GM12878 (cell line): ENCODE results near the gene PRKAG3. TPM values are rescaled to one million over a fixed set of nuclear protein-coding genes. Genes with fewer than 3 reads are reported as not detected.

ENCODE experiments used
- ATF2 ChIP-seq: IDR thresholded peaks from 2 replicates; pipeline ENCODE4 v1.6.1; 2012; ENCODE audit warnings: low read length, inconsistent platforms
- BRCA1 ChIP-seq: IDR thresholded peaks from 2 replicates; pipeline ENCODE4 v1.6.1; 2011; ENCODE audit warnings: low read depth, low read length, improper control_type of control experiment
- CUX1 ChIP-seq: IDR thresholded peaks from 2 replicates; pipeline ENCODE4 v1.6.1; 2012; ENCODE audit warnings: improper control_type of control experiment, low read depth, low read length; ENCODE audit not compliant: insufficient replicate concordance
- EZH2 ChIP-seq: IDR thresholded peaks from 2 replicates; pipeline ENCODE4 v1.6.1; 2012; ENCODE audit warnings: low read depth, mild to moderate bottlenecking, control low read depth, inconsistent platforms, low read length, borderline replicate concordance; ENCODE audit not compliant: control insufficient read depth
- FOXK2 ChIP-seq: fragments of 450-650 bp; IDR thresholded peaks from 2 replicates; pipeline ENCODE4 v1.6.1; 2017; ENCODE audit warnings: mild to moderate bottlenecking, moderate library complexity
- GATAD2B ChIP-seq: fragments of 450-650 bp; conservative IDR thresholded peaks from 2 replicates; pipeline ENCODE4 v1.6.1; 2017; ENCODE audit warnings: low read depth, mild to moderate bottlenecking, moderate library complexity
- HCFC1 ChIP-seq: fragments of 150-350 bp; IDR thresholded peaks from 2 replicates; pipeline ENCODE4 v1.6.1; 2014; ENCODE audit warnings: low read length
- IRF4 ChIP-seq: IDR thresholded peaks from 2 replicates; pipeline ENCODE4 v1.6.1; 2011; ENCODE audit warnings: low read depth, low read length
- LARP7 ChIP-seq: fragments of 450-650 bp; IDR thresholded peaks from 2 replicates; pipeline ENCODE4 v1.6.1; 2017; ENCODE audit warnings: mild to moderate bottlenecking
- MYC ChIP-seq: IDR thresholded peaks from 2 replicates; pipeline ENCODE4 v1.6.1; 2011; ENCODE audit warnings: mild to moderate bottlenecking, low read length, moderate library complexity, inconsistent platforms; ENCODE audit not compliant: insufficient read depth, insufficient replicate concordance, insufficient read length, severe bottlenecking
- NFIC ChIP-seq: IDR thresholded peaks from 2 replicates; pipeline ENCODE4 v1.6.1; 2012; ENCODE audit warnings: low read depth, mild to moderate bottlenecking, inconsistent platforms, low read length, moderate library complexity
- NFXL1 ChIP-seq: fragments of 450-650 bp; IDR thresholded peaks from 2 replicates; pipeline ENCODE4 v1.6.1; 2017; ENCODE audit warnings: antibody characterized with exemption, mild to moderate bottlenecking, borderline replicate concordance
- SREBF1 ChIP-seq: IDR thresholded peaks from 2 replicates; pipeline ENCODE4 v1.6.1; 2012; ENCODE audit warnings: mild to moderate bottlenecking, low read length
- USF1 ChIP-seq: IDR thresholded peaks from 2 replicates; pipeline ENCODE4 v1.6.1; 2011; ENCODE audit warnings: borderline replicate concordance, low read depth, mild to moderate bottlenecking, moderate library complexity, mixed read lengths, low read length; ENCODE audit not compliant: insufficient read depth; ENCODE audit errors: extremely low read length
- ZBED1 ChIP-seq: IDR thresholded peaks from 2 replicates; pipeline ENCODE4 v1.6.1; 2016; ENCODE audit warnings: borderline replicate concordance
- ZNF687 ChIP-seq: fragments of 450-650 bp; IDR thresholded peaks from 2 replicates; pipeline ENCODE4 v1.6.1; 2017; ENCODE audit warnings: mild to moderate bottlenecking, moderate library complexity
- ZSCAN29 ChIP-seq: fragments of 450-650 bp; IDR thresholded peaks from 2 replicates; pipeline ENCODE4 v1.6.1; 2017; ENCODE audit warnings: mild to moderate bottlenecking, moderate library complexity
- polyA plus RNA-seq, 11 experiments: library from polyadenylated mRNA; depleted of rRNA in 4 of 11; unstranded in 6 of 11; stranded (reverse) in 5 of 11; fragments of >200 nt; fragmentation: Nextera tagmentation in 4 of 11; fragmentation: Illumina TruSeq in 1 of 11; extraction: Ambion mirVana in 4 of 11; extraction: Trizol in 1 of 11; gene quantifications; 1 replicate in 1 of 11; 2 replicates in 10 of 11; pipeline versions ENCODE4 v1.2.1 to v1.2.3, GENCODE V29; 2011 to 2016; ENCODE audit warnings: inconsistent platforms in 2 of 11, missing spikeins in 2 of 11, low read depth in 1 of 11
- total RNA-seq, 4 experiments: library from RNA; depleted of rRNA in 3 of 4; stranded (reverse); fragments of >200 nt in 3 of 4; fragmentation: Illumina TruSeq in 1 of 4; extraction: Trizol in 1 of 4; gene quantifications; 2 replicates each; pipeline versions ENCODE4 v1.2.1 to v1.2.3, GENCODE V29; 2013 to 2021
- TF ChIP-seq, protein P1 (sequence below): IDR thresholded peaks from 2 replicates; pipeline ENCODE4 v1.6.1; 2012; ENCODE audit warnings: low read depth, low read length, improper control_type of control experiment

PRKAG3 gene
- total and polyA plus RNA-seq, 10 of the 15 experiments (the other 5 are each of a cell fraction or from before 2014, with no cell fraction given) = 0.04 to 0.12 (median 0.06) TPM; not detected in 7

GRCh38 chr2:218880102-218880858 is 48.7 kb upstream of the PRKAG3 start, which contains the start of gene WNT10A (continued):
- TF ChIP-seq FOXK2 = peak; percentile 66
- TF ChIP-seq HCFC1 = 0 out of 2 replicates have a peak, but pooled peaks have one; percentile 4
- TF ChIP-seq LARP7 = peak; percentile 66; the same call in 1 of the 2 replicates
- peak; percentile 97 for TF ChIP-seq GATAD2B
- no peak for TF ChIP-seq EZH2
- TF ChIP-seq NFXL1 = no peak
- no peak for TF ChIP-seq SREBF1
- TF ChIP-seq IRF4 = no peak
- peak; percentile 42 for TF ChIP-seq MYC
- no peak for TF ChIP-seq CUX1
- peak; percentile 23; the same call in 1 of the 2 replicates for TF ChIP-seq ZBED1
- TF ChIP-seq ZNF687 = peak; percentile 63
- no peak for TF ChIP-seq BRCA1
- peak; percentile 32; the same call in 1 of the 2 replicates for TF ChIP-seq ZSCAN29
- no peak for TF ChIP-seq ATF2
- TF ChIP-seq, protein P1, sequence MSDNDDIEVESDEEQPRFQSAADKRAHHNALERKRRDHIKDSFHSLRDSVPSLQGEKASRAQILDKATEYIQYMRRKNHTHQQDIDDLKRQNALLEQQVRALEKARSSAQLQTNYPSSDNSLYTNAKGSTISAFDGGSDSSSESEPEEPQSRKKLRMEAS = no peak
- TF ChIP-seq NFIC = no peak
- TF ChIP-seq USF1 = peak; percentile 64
